Ramos (cell line): Measurements from ENCODE around the gene AGPAT2.

Experiments used
- in situ Hi-C: fragments of 300-500 bp; cut with MboI; formaldehyde crosslinking; loops from one replicate; pipeline ENCODE4 v1.14.3; 2022; ENCODE audit warnings: low sequenced_read_pairs; ENCODE audit not compliant: unreplicated experiment

Gene AGPAT2

DNA sequence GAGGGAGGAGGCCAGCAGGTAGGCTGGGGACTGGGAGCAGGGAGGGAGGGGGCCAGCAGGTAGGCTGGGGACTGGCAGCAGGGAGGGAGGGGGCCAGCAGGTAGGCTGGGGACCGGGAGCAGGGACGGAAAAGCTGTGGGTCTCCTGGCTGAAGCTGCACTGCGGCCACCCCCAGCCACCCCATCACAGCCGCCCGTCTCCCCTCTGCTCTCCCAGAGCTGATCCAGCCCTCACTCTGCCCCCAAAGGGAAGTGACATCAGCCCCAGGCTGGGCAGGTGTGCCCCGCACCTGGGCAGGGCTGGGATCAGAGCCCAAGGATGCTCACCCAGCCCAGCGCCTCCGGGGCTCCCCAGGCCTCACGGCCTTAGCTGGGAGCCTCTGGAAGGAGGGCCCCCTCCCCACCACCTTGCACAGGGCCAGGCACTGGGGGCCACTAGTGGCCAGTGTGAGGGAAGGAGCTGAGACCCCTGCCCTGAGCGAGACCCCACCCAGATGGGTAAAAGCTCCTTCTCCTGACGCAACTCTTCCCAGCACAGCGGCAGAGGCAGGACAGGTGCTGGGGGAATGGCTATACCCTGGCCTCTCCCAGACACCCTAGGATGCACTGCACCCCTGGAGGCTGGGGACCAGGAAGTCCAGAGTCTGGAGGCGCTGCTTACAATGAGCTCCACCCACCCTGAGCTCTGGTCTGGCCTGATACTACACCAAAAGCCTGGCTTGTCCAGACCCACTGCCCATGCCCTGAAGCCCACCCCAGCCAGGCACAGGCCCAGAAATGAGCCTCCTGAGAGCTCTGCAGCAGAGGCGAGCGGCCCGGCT lies 11.6 kb downstream of the AGPAT2 start:
- in situ Hi-C loops = no loop called here

DNA sequence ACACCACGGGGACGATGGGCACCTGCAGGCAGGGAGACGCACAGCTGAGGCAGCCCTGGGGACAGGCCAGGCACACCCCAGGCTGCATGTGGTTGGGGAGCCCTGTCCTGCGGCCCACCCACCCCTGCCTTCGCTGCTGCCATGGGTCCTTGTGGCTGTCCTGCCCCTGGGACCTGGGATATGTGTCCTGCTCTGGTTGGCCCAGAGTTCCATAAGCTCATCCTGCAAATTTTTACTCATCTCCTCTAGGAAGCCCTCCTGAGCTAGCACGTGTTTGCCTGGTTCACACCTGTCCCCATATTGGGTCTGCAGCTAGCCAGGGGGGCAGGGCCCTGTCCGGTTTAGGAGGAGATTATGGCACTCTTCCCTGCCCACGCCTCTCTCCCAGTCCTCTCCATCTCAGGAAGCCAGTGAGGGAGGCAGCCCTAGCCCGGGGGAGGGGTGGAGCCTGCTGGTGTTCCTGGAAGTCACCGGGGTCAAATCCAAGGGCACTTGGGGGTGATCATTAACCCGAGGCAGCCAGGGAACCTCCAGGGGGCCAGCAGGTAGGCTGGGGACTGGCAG lies 12.4 kb downstream of the AGPAT2 start:
- in situ Hi-C loops = no loop called here

DNA sequence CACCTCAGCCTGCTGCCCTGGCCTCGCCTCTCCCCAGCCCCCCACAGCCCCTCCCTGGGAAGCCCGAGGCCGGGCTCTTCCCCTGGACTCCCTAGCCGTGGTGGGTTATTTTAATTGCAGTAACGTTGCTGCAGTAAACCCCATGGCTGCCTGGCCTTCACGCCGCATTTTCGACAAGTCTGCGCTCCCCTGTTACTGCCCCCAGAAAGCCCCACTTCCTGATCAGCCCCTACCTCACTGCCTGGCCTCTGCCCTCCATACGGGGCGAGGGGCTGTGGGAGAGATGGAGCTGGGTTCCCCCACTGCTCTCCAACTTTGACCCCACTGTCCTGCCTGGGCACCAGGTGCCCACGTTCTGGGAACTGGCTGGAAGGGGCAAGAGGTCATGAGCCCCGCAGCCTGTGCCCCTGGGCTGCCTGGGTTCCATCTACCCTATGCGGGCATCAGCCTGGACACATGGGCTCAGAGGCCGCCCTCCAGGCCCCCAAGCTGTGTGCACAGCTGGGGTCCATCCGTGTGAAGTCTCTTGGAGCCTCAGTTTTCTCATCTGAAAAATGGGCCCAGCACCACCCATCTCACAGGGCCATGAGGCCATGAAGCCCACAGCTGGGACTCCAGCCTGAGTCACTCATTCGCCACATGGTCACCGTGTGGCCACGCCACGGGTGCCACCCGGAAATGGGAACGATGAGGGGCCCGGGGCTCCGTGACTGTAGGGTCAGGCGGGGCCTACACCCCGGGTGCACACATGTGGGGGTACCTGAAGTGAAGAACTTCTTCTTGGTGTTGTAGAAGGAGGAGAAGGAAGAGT lies 13.1 kb downstream of the AGPAT2 start:
- in situ Hi-C loops = no loop called here

DNA sequence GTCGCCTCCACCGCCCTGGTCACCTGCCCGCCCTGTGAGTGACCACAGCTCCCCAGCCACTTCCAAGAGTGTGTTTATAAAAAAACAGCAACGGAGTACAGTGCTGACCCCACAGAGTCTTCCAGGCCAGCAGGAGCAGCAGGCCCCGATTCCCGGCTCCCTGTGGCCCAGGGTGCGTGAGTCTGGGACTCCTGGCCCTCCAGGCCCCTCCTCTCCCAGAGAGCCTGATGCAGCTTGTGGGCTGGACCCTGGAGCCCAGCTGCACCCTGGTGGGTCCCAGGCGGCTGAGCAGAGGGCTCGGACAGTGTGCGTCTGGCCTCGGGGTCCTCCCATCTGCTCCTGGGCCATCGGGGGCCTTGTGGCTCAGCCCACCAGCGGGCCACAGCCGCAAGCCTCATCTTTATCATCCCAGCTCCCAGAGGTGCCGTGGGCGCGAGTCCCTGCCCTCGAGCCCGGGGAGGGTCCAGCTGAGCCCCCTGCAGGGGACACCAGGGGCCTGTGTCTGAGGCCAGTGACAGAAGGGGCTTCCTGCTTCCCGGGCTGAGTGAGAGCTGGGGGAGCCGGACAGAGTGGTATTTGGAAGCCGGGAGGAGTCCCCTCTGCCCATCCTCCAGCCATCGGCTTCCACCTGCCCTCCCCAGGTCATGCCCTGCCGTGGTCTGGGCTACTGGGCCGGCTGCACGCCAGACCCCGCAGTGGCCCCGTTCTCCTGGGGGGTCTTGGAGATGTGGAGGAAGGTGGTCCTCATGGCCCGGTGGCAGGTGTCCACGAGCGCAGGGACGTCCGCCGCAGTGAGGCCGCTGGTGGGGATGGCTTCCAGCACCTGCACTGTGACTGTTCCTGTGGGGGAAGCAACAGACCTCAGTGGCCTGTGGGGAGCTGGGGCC lies 13.9 kb downstream of the AGPAT2 start:
- in situ Hi-C loops = no loop called here

DNA sequence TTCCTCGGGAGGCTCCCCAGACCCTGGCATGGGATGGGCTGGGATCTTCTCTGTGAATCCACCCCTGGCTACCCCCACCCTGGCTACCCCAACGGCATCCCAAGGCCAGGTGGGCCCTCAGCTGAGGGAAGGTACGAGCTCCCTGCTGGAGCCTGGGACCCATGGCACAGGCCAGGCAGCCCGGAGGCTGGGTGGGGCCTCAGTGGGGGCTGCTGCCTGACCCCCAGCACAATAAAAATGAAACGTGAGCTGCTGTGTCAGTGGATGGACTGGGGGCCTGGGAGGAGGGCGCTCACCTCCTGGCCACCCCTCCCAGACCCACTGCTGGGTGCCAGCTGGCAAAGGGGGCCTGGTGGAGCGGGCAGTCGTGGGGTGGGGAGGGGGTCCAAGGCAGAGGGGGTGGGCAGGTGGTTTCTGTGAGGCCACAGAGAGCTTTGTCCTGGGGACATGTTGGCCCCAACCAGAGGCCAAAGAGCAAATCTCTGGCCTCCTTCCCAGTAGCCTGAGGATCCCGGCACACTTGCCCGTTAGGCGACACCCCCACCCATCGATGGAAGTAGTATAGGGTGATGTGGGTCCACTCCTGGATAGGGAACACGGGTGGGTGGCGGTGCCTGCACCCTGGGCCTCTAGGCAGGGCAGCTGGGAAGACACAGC lies 14.7 kb downstream of the AGPAT2 start:
- in situ Hi-C loops = no loop called here

DNA sequence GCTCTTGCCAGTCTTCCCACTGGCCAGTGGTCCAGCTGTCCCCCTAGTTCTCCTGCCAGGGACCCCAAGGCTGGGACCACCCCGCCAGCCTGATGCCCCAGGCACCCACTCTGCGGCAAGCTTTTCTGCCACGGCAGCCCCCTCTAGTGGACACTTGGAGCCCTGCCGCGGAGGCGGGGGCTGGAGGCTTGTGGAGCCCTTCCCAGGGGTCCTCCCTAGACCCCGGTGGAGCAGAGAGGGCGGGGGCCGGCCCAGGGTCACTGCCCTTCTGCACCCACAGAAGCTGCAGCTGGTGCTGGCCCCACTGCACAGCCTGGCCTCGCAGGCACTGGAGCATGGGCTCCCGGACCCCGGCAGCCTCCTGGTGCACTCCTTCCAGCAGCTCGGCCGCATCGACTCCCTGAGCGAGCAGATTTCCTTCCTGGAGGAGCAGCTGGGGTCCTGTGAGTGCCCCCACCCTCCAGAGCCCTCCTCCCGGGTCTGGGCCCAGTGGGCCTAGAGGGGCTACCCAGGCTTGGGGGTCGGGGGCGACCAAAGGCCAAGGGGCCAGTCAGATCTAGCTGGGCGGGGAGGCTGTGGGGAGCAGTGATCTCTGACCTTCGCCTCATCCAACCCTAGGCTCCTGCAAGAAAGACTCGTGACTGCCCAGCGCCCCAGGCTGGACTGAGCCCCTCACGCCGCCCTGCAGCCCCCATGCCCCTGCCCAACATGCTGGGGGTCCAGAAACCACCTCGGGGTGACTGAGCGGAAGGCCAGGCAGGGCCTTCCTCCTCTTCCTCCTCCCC lies 15.4 kb downstream of the AGPAT2 start:
- in situ Hi-C loops = no loop called here

DNA sequence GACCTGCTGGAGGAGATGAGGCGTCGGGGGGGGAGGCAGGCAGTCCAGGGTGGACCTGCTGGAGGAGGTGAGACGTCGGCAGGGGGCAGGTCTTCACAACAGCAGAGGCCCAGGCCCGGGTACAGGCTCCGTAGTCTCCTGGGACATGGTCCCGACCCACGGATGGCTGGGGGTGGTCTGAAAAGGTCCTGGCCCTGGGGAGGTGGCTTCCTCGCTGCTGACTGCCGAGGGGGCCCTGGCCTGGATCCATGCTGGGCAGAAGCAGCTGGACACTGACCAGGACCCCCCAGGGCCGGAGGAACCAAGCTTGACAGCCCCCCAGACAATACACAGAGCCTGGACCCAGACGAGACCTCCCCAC lies 16.0 kb downstream of the AGPAT2 start:
- in situ Hi-C loops = no loop called here

DNA sequence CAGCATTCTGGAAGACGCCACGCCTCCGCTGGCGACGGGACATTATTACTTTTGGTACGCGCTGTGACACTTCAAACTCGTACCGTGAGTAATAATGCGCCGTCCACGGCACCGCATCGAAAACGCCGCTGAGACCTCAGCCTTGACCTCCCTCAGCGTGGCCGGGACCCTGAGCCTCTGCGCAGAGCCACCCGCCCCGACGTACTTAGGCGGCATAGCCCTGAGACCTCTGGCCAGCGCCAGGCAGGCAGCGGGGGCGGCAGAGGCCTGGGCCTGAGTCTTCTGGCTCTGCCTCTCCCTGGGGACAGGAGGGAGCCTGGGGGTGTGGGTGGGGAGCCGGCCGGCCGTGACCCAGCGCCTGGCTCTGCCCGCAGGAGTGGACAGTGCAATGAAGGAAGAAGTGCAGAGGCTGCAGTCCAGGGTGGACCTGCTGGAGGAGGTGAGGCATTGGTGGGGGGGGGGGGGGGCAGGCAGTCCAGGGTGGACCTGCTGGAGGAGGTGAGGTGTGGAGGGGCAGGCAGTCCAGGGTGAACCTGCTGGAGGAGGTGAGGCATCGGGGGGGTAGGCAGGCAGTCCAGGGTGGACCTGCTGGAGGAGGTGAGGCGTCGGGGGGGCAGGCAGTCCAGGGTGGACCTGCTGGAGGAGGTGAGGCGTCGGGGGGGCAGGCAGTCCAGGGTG lies 16.5 kb downstream of the AGPAT2 start:
- in situ Hi-C loops = no loop called here

DNA sequence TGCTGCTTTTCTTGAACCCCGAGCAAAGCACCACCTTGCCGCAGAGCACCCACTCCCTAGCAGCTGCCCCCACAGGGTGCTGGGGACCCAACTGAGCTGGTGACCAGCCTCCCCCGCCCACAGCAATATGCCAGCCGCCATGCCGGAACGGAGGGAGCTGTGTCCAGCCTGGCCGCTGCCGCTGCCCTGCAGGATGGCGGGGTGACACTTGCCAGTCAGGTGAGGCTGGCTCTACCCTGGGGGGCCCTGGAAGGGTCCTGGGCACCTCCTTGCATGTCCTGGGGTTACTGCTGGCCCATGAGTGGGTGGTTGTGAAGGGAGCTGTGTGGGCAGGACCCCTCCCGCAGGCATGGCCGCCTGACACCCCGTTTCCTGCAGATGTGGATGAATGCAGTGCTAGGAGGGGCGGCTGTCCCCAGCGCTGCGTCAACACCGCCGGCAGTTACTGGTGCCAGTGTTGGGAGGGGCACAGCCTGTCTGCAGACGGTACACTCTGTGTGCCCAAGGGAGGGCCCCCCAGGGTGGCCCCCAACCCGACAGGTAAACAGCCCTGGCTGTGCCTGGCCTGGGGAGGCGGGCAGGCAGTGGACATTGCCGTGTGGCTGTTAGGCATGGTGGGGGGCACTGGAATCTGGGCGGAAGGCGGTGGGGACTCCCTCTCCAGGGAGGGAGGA lies 17.3 kb downstream of the AGPAT2 start:
- in situ Hi-C loops = no loop called here

DNA sequence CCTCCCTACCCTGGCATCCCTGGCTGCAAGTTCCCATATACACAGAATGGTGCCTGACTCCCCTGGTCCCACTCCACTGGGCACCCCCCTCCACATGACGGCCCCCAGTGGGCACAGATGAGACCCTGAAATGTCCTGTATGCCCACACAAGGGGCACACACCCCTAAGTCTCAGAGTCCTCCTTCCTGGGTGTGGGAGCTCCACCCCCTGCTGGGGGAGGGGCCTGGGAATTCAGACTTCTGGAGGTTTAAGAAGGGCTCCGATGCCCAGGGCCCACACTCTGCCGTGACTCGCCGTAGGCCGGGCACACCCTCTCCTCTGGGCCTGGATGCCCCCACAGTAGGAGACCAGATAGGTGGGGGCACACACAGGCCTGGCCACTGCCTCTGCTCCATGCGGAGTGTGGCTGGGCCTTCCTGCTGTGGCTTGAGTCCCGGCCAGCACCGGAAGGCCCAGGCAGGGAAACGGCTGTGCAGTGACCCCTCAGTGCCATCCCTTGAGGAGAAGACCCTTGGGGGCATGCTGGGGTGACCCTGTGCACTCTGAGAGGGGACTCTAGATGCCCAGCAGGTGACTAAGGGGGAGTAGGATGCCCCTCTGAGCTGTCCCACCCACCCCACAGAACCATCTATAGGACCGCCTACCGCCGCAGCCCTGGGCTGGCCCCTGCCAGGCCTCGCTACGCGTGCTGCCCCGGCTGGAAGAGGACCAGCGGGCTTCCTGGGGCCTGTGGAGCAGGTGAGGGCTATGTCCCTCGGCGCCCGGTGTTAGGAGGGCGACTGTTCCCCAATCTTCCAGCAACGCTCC lies 18.1 kb downstream of the AGPAT2 start:
- in situ Hi-C loops = no loop called here

DNA sequence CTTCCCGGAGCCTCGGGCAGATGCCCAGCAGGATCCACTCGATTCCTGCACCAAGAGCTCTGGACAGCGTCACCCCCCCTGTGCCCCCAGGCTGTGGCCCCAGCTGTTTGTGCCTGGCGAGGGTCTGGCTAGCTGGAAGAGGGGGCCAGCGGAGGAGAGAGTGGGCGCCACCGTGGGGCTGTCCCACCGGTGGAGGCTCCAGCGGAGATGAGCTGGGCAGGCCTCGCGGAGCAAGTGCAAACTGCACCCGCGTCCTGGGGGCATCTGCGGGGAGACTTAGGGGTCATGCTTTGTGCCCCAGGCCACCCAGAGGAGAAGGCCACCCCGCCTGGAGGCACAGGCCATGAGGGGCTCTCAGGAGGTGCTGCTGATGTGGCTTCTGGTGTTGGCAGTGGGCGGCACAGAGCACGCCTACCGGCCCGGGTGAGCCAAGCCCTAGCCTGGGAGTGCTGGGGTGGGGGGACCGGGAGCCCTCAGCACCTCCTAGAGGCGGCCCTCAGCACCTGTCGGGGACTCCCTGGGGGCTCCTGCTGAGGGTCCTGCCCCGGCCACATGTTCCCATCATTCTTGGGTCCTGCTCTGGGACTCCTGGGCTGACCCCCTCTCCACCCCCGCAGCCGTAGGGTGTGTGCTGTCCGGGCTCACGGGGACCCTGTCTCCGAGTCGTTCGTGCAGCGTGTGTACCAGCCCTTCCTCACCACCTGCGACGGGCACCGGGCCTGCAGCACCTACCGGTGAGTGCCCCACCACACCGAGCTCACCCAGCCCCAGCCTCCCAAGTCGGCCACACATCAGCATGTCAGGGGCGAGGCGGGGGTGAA lies 19.1 kb downstream of the AGPAT2 start:
- in situ Hi-C loops = no loop called here

DNA sequence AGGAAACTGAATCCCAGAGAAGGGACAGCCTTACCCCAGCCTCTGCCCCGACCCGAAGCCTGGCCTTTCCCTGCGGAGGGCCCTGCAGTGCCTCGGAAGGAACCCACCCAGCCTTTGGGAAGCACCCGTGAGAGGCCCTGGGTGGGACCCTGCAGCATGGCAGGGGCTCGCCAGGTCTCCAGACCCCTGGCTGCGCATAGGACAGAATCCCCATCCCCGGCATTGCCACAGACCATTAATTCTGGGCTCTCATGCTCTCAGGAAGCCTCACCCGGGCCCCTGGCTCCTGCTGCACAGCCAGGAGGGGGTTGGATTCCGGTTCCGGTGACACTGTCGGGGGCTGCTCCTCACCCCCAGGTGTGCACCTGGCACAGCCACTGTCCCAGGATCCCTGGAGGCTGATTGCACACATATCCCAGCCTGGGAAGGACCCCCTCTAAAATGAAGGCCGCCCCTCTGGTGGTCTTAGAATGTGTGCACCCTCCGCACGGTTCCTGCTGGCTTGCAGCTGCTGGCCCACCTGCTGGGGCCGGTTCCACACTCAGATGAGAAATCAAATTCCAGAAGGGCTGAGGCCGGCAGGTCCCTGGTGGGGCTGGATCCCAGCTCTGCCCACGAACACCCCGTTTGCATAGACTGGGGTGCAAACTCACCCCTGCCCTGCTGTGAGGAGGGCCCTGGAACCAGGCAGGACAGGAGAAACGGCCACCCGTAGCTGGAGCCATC lies 19.9 kb downstream of the AGPAT2 start:
- in situ Hi-C loops = no loop called here

DNA sequence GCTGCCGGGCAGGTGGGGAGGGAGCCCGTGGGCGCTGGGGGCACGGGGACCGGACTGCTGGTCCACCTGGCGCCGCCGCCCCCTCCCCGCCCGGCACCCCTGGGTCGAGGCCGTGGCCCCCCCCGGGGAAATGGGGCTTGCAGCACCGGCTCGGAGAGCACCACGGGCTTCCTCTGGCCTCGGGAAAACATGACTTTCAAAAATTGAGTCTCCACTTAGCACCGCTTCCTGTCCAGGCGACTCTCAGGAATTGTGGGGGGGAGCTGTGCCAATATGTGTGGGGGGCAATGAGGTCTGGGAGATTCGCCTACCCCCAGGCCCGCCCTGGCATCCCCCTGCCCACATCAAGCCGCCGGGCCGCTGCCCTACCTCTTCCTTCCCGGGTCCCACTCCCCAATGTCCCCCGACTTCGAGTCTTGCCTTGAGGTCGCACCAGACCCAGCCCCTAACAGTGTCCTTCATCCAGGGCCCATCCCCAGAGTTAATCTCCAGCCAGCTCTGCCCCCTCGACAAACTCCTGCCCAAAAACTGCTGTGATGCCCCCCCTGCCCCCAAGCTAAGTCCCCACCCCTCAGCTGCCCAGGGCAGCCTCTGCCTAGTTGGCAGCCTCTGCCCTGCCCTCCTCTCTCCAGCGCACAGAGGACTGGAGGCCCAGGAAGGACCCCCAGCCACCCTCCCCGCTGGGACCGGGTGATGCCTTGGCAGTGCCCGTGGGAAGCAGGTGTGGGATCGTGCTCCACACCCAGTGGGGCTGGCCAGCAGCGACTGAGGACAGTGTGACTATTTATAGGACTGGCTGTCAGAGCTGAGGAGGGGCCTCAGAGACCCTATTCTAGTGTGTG lies 20.7 kb downstream of the AGPAT2 start:
- in situ Hi-C loops = no loop called here

DNA sequence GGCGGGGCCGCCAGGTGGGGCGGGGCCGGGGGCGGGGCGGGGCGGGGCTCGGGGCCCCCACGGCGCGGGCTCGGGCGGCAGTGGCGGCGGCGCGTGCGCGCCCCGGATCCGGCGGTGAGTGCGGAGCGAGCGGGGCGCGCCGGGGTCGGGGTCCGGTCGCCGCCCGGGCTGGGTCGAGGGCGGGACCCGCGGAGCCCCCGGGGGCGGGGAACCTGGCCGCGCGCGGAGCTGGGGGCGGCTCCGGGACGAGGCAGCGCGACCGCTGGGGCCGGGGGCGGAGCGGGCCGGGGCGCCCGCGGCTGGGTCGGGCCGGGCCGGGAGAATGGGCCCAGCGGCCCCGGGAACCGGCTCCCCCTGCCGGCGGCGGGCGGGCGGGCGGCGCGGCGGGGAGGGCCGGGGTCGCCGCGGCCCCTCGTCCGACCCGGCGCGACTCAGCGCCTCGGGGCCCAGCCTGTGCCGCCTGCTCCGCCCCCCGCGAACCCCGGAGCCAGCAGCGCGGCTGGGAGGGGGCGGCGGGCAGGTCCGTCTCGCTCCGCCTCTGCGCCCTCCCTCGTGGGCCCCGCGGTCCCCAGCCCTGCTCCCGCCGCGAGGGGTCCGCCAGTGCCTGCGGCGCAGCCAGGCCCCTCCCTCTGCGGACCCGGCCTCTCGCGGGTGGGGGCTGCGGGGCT lies 21.4 kb downstream of the AGPAT2 start:
- in situ Hi-C loops = no loop called here
